Osteocyte (in vitro differentiated cells): Measurements from ENCODE around the gene CTNNBIP1. TPM values are rescaled to one million over a fixed set of nuclear protein-coding genes. Genes with fewer than 3 reads are reported as not detected.

ENCODE experiments used
- total RNA-seq: library from RNA; stranded (reverse); gene quantifications from 2 replicates; pipeline ENCODE4 v1.2.1, GENCODE V29; 2021

The CTNNBIP1 gene
- total RNA-seq, 1 donor from 2014 or later = 27.6 TPM

Other genes starting within 250 kb of the CTNNBIP1 start
- 179 and 187 TPM in 2 replicates for gene CLSTN1, start 86.3 kb downstream of the CTNNBIP1 start, total RNA-seq
- 28.6 and 32.3 TPM in 2 replicates for gene LZIC, start 33.1 kb upstream of the CTNNBIP1 start, total RNA-seq
- gene NMNAT1, start 33.2 kb upstream of the CTNNBIP1 start, total RNA-seq = 14.5 TPM in 2 replicates
- not detected in 2 replicates for gene RBP7, start 87.0 kb upstream of the CTNNBIP1 start, total RNA-seq
- 59.3 and 62.2 TPM in 2 replicates for gene UBE4B, start 122.7 kb upstream of the CTNNBIP1 start, total RNA-seq